ENCODE results near the gene SLC35G4.

- TF ChIP-seq POLR2A (IDR thresholded peaks at IDR 0.05) (no peak), CTCF (IDR thresholded peaks at IDR 0.05) (no peak), POLR2AphosphoS5 (IDR thresholded peaks at IDR 0.05; ENCODE audit: insufficient read depth in 1 of 2, low read depth in 1 of 2) (no peak)
These were observed 42.0 kb upstream of the SLC35G4 start for GRCh38 chr18:11567396-11567795.
